GM12892 (cell line): Measurements from ENCODE around the gene CNTNAP5.

Experiments
- POLR2A ChIP-seq: IDR thresholded peaks from 2 replicates; pipeline ENCODE4 v1.6.1; 2011; ENCODE audit warnings: low read depth, low read length, control low read depth
- POLR2AphosphoS5 ChIP-seq: IDR thresholded peaks from 2 replicates; pipeline ENCODE4 v1.6.1; 2011; ENCODE audit warnings: low read depth, low read length, control low read depth
- TAF1 ChIP-seq: IDR thresholded peaks from 2 replicates; pipeline ENCODE4 v1.6.1; 2011; ENCODE audit warnings: low read depth, mild to moderate bottlenecking, control low read depth, low read length, borderline replicate concordance

DNA sequence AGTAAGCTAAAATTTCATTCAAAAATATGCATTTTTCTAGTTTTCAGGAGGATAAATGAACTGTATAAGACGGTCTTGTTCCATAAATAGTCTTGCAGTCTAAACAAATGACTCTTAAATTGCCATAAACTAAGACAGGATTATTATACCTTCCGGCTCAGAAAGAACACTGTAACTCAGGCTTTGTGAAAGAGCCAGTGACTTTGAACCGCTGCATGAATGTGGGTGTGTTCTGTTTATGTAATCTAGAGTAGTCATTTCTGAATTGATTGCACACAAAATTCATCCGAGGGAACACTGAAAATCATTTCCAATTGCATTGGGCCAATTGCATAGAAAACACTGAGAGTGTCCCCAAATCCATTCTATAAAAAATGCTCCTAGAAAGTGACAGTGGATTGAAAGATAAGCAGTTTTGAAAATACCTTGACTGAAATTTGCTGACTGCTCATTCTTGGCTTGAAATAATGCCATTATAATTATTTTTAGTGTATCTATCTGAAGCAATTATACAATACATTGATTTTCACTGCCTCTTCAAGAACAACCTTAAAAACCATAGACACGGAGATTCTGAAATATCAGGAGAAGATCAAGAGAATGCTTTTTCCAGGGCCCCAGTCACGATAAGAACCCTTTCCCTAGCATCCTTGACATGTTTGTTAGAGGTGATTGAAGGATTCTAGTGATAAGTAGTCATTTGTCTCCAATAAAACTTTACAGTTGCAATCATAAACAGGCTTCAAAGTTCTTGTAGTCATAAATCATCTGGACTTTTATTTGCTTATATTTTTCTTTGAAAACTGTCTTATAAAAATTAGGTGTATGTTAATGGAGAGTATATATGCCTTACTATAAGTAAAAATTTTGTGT, 55.4 kb downstream of the CNTNAP5 start:
- TF ChIP-seq POLR2A (no peak), POLR2AphosphoS5 (no peak), TAF1 (no peak)
